Fibroblast of villous mesenchyme (primary cell): ENCODE data around the gene R3HDM1. TPM values are rescaled to one million over a fixed set of nuclear protein-coding genes. Genes with fewer than 3 reads are reported as not detected.
"Not testable (repeated sequence)": the region's sequence is repeated elsewhere in the genome, so short reads cannot be mapped to it uniquely, and the experiment has no call there.

ENCODE experiments used
- DNase-seq: peaks from one replicate; pipeline ENCODE4 v3.0.0-alpha.2; 2010; ENCODE audit warnings: low read depth
- H3K4me3 ChIP-seq: 2 replicates; pipeline ENCODE4 v1.5.1; 2011; ENCODE audit warnings: low read depth, mild to moderate bottlenecking, low read length
- total RNA-seq: library from RNA; depleted of rRNA; stranded (reverse); fragments of >200 nt; gene quantifications from 2 replicates; pipeline ENCODE4 v1.2.3, GENCODE V29; 2012
- TF ChIP-seq, protein P1 (sequence below): IDR thresholded peaks from 2 replicates; pipeline ENCODE4 v1.5.1; 2012; ENCODE audit warnings: low read depth, mild to moderate bottlenecking, low read length; ENCODE audit not compliant: insufficient read depth

R3HDM1 gene
- total RNA-seq, 1 donor: 13.8 TPM

DNA sequence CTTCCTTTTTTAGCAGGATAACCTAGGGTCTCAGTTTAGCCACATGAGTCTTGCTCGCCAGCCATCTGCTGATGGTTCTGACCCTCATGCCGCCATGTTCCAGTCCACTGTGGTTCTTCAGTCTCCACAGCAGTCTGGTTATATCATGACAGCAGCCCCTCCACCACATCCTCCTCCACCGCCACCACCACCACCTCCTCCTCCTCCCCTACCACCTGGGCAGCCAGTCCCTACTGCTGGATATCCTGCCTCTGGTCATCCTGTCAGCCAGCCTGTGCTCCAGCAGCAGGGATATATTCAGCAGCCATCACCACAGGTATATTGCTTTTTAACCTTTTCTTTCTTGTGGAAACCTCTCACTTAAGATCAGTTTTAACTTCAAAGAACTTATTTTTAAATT lies 120.4 kb downstream of the R3HDM1 start:
- TF ChIP-seq, protein P1, sequence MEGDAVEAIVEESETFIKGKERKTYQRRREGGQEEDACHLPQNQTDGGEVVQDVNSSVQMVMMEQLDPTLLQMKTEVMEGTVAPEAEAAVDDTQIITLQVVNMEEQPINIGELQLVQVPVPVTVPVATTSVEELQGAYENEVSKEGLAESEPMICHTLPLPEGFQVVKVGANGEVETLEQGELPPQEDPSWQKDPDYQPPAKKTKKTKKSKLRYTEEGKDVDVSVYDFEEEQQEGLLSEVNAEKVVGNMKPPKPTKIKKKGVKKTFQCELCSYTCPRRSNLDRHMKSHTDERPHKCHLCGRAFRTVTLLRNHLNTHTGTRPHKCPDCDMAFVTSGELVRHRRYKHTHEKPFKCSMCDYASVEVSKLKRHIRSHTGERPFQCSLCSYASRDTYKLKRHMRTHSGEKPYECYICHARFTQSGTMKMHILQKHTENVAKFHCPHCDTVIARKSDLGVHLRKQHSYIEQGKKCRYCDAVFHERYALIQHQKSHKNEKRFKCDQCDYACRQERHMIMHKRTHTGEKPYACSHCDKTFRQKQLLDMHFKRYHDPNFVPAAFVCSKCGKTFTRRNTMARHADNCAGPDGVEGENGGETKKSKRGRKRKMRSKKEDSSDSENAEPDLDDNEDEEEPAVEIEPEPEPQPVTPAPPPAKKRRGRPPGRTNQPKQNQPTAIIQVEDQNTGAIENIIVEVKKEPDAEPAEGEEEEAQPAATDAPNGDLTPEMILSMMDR: no peak
- DNase-seq: no peak

DNA sequence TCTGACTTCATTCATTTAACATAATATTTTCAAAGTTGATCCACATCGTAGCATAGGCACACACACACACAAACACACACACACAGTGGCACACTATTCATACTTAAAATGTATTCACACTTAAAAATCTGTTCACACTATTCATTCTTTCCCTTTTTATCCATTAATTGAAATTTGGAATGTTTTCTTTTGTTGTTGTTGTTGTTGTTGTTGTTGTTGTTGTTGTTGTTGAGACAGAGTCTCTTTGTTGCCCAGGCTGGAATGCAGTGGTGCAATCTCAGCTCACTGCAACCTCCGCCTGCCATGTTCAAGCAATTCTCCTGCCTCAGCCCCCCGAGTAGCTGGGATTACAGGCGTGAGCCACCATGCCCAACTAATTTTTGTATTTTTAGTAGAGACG lies 123.0 kb downstream of the R3HDM1 start:
- not testable (repeated sequence) for DNase-seq

More for the DNA sequence above, 120.4 kb downstream of the R3HDM1 start:
- H3K4me3 ChIP-seq: no peak overlapping the region

DNA sequence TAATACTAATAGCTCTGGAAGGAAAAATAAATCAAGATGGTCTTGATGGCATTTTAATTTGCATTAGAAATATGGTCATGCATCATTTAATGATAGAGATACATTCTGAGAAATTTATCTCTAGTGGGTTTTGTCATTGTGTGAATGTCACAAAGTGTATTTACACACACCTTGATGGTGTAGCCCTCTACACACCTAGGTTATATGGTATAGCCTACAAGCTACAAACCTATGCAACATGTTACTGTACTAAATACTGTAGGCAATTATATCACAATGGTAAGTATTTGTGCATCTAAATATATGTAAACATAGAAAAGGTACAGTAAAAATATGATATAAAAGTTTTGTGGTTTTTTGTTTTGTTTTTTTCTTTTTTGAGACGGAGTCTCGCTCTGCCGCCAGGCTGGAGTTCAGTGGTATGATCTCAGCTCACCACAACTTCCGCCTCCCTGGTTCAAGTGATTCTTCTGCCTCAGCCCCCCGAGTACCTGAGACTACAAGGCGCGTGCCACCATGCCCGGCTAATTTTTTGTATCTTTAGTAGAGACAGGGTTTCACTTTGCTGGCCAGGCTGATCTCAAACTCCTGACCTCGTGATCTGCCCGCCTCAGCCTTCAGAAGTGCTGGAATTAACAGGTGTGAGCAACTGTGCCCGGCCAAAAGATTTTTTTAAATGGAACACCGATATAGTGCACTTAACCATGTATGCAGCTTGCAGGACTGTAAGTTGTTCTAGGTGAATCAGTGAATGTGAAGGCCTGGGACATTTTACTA lies 126.7 kb downstream of the R3HDM1 start:
- no peak for DNase-seq
- no peak overlapping the region for H3K4me3 ChIP-seq
- TF ChIP-seq, protein P1: no peak

More for the DNA sequence above, 123.0 kb downstream of the R3HDM1 start:
- not testable (repeated sequence) for H3K4me3 ChIP-seq

DNA sequence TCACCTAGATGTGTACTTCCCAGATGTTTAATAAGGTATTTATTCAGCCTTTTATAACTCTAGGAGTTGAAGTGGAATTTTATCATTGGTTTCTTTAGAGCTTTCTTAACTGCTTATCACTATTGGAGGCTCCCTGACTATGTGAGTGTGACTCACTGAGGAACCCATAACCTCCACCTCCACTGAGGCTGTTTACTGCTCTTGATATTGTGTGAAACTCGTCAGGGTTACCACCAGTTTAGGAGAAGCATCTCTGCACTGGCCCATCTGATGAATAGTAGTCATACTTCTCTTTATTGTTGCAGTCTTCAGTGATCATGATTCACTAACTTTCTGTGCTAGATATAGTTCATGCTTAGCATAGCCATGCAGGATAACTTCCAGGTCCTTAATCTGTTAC lies 130.8 kb downstream of the R3HDM1 start:
- TF ChIP-seq, protein P1: no peak
- peak; percentile 53 for DNase-seq
- H3K4me3 ChIP-seq: no peak overlapping the region

DNA sequence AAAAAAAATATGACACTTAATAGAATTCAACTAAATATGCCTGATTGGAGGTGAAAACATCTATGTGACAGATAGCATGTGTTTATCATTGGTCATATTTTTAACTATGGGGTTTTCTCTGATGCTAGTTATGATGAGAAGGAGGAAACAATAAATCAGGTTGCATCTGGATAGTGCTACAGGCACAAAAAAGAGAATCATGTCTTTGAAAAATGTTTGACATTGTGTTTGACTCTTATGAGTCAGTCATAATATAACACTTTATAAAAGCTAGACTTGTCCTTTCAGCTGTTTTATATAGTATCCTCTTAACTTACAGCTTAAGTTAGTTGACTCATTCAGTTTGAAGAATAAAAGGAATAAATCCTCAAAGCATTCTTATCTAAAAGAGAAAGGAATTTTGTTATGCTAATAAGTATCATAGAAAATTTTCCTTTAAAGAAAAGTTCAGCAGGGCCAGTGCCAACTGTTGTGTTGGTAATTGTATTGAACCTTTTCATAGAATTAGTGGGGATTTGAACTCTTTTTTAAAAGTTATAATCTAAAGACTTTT lies 131.9 kb downstream of the R3HDM1 start:
- TF ChIP-seq, protein P1: no peak
- no peak for DNase-seq
- H3K4me3 ChIP-seq: no peak overlapping the region

DNA sequence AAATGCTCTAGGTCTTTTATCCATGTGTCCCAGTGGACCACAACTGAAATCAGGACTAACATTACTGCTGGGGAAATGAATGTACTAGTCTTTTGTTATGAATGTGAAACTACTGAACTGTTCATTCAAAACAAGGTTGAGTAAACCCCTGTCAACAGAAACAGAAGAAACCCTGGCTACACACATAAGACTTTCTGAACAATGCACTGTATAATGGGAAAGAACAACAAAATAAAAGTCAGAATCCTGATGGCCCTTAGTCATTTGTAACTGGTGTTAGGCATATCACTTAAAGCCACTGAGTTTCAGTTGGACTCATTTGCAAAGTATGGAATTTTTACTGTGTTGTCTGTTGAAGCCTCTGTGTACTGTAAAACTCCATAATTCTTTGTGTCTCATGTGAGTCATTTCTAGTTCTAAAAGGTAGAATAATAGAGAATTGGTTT lies 133.4 kb downstream of the R3HDM1 start:
- DNase-seq: peak; percentile 24
- H3K4me3 ChIP-seq: no peak overlapping the region
- TF ChIP-seq, protein P1: no peak

DNA sequence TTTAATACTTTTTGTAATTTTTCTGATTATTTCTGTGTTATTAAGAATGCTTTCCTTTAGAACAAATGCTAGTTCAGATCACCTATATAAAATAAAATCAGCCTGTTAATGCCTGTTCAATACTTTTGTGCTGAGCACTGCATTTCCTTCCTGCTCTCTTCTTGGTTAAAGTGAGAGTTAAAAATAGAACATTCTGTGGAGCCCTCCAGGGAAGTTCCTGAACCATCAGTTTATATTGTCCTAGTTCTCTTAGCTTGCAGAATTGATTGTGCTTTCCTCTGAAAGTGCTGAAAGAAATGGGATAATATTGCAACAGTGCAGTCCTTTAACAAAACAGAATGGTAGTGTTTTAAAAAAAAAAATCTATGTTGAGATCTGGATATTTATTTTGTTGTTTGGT lies 135.8 kb downstream of the R3HDM1 start:
- TF ChIP-seq, protein P1: no peak
- DNase-seq: no peak
- H3K4me3 ChIP-seq: no peak overlapping the region
